IMR-90 (cell line): ENCODE data around the gene ZSCAN10. TPM values are rescaled to one million over a fixed set of nuclear protein-coding genes. Genes with fewer than 3 reads are reported as not detected.
A peak's percentile ranks its signal among the peaks of the same experiment; 100 is the strongest.

Experiments
- ATAC-seq: fragments of 200-7000 bp; cut with Tn5 transposase; 2 replicates; pipeline ENCODE4 v1.9.1; 2020; ENCODE audit warnings: low read depth, mild to moderate bottlenecking, moderate library complexity
- BruUV-seq: library from RNA; stranded (reverse); fragments of 400-500 nt; replicated peaks from 2 replicates; lab custom pipeline; 2021; lab: Mats Ljungman, UMichigan
- CTCF ChIA-PET: fragments of 300-600 bp; formaldehyde crosslinking; extraction: SDS; loops from one replicate; lab custom pipeline; 2021; ENCODE audit warnings: antibody characterized with exemption; lab: Yijun Ruan, JAX
- POLR2A ChIA-PET: fragments of 300-600 bp; sonication (Branson Sonifier 250); formaldehyde crosslinking; loops from one replicate; lab custom pipeline; 2022; ENCODE audit warnings: antibody characterized with exemption; ENCODE audit not compliant: unreplicated experiment; lab: Charles Lee
- DNase-seq: peaks from one replicate; pipeline ENCODE4 v3.0.0; 2013
- H2AFZ ChIP-seq: replicated peaks from 2 replicates; pipeline ENCODE3; 2013; ENCODE audit warnings: low read length, mild to moderate bottlenecking; ENCODE audit not compliant: poor library complexity
- H2AK5ac ChIP-seq: 2 replicates; pipeline ENCODE4 v1.6.1; 2013; ENCODE audit warnings: low read depth, low read length, inconsistent platforms
- H2AK9ac ChIP-seq: replicated peaks from 2 replicates; pipeline ENCODE3; 2013; ENCODE audit warnings: mild to moderate bottlenecking, low read depth, low read length, moderate library complexity; ENCODE audit not compliant: poor library complexity
- H2BK120ac ChIP-seq: 2 replicates; pipeline ENCODE4 v1.6.1; 2013; ENCODE audit warnings: low read depth, low read length, inconsistent platforms
- H2BK15ac ChIP-seq: 3 replicates; pipeline ENCODE4 v1.6.1; 2013; ENCODE audit warnings: low read depth, low read length, inconsistent platforms
- H2BK20ac ChIP-seq: 2 replicates; pipeline ENCODE4 v1.6.1; 2013; ENCODE audit warnings: low read depth, mild to moderate bottlenecking, inconsistent platforms, low read length, moderate library complexity
- H2BK5ac ChIP-seq: 2 replicates; pipeline ENCODE4 v1.6.1; 2013; ENCODE audit warnings: mild to moderate bottlenecking, low read depth, low read length, inconsistent platforms; ENCODE audit not compliant: poor library complexity, severe bottlenecking
- H3K14ac ChIP-seq: replicated peaks from 2 replicates; pipeline ENCODE4 v1.6.1; 2013; ENCODE audit warnings: low read depth, low read length, inconsistent platforms
- H3K18ac ChIP-seq: 2 replicates; pipeline ENCODE4 v1.6.1; 2013; ENCODE audit warnings: low read depth, low read length, control low read depth
- H3K23ac ChIP-seq: 2 replicates; pipeline ENCODE4 v1.6.1; 2013; ENCODE audit warnings: low read depth, low read length, inconsistent platforms
- H3K27ac ChIP-seq: 2 replicates; pipeline ENCODE4 v1.5.1; 2013; ENCODE audit warnings: mild to moderate bottlenecking, control low read depth, low read length; ENCODE audit not compliant: insufficient read depth
- H3K27me3 ChIP-seq: 2 replicates; pipeline ENCODE4 v1.6.1; 2013; ENCODE audit warnings: low read length; ENCODE audit not compliant: control insufficient read depth, insufficient read depth
- H3K36me3 ChIP-seq: 2 replicates; pipeline ENCODE4 v1.6.1; 2013; ENCODE audit warnings: low read length, mixed read lengths; ENCODE audit not compliant: control insufficient read depth, insufficient read depth
- H3K4ac ChIP-seq: 2 replicates; pipeline ENCODE4 v1.6.1; 2013; ENCODE audit warnings: low read depth, low read length, inconsistent platforms
- H3K4me1 ChIP-seq: 2 replicates; pipeline ENCODE4 v1.6.1; 2013; ENCODE audit warnings: low read length, mixed read lengths; ENCODE audit not compliant: control insufficient read depth, insufficient read depth
- H3K4me2 ChIP-seq: 2 replicates; pipeline ENCODE4 v1.6.1; 2013; ENCODE audit warnings: low read depth, mild to moderate bottlenecking, control low read depth, low read length, moderate library complexity
- H3K4me3 ChIP-seq: 2 replicates; pipeline ENCODE4 v1.5.1; 2013; ENCODE audit warnings: low read depth, mild to moderate bottlenecking, control low read depth, low read length, moderate library complexity; ENCODE audit not compliant: insufficient read depth
- H3K56ac ChIP-seq: 2 replicates; pipeline ENCODE4 v1.6.1; 2013; ENCODE audit warnings: low read length, inconsistent platforms; ENCODE audit not compliant: insufficient read depth; ENCODE audit errors: extremely low read depth
- H3K79me1 ChIP-seq, 2 experiments: 2 replicates each; pipeline ENCODE4 v1.6.1; 2013; ENCODE audit warnings: low read length in 2 of 2, inconsistent platforms in 1 of 2, low read depth in 1 of 2
- H3K9ac ChIP-seq: 2 replicates; pipeline ENCODE4 v1.6.1; 2013; ENCODE audit warnings: low read depth, low read length, control low read depth
- H3K9me1 ChIP-seq: 2 replicates; pipeline ENCODE4 v1.6.1; 2013; ENCODE audit warnings: low read length, inconsistent platforms; ENCODE audit not compliant: insufficient read depth
- H3K9me3 ChIP-seq: 2 replicates; pipeline ENCODE4 v1.6.1; 2013; ENCODE audit warnings: low read length; ENCODE audit not compliant: control insufficient read depth, insufficient read depth
- H4K20me1 ChIP-seq: 2 replicates; pipeline ENCODE4 v1.6.1; 2013; ENCODE audit warnings: low read length, inconsistent platforms; ENCODE audit not compliant: insufficient read depth
- H4K5ac ChIP-seq: 2 replicates; pipeline ENCODE4 v1.6.1; 2013; ENCODE audit warnings: mild to moderate bottlenecking, low read depth, low read length, control low read depth
- H4K8ac ChIP-seq, 2 experiments: 2 replicates each; pipeline ENCODE4 v1.6.1; 2013; ENCODE audit warnings: low read depth in 2 of 2, low read length in 2 of 2, control low read depth in 1 of 2, inconsistent platforms in 1 of 2
- H4K91ac ChIP-seq: 2 replicates; pipeline ENCODE4 v1.6.1; 2013; ENCODE audit warnings: low read depth, low read length, inconsistent platforms; ENCODE audit not compliant: insufficient read depth
- CEBPB ChIP-seq: IDR thresholded peaks from 2 replicates; pipeline ENCODE4 v1.6.1; 2012; ENCODE audit warnings: low read depth, low read length, improper control_type of control experiment
- CHD1 ChIP-seq: IDR thresholded peaks from 2 replicates; pipeline ENCODE4 v1.6.1; 2012; ENCODE audit warnings: low read depth, low read length, improper control_type of control experiment
- MAFK ChIP-seq: IDR thresholded peaks from 2 replicates; pipeline ENCODE4 v1.6.1; 2012; ENCODE audit warnings: low read depth, low read length, improper control_type of control experiment
- MAZ ChIP-seq: IDR thresholded peaks from 2 replicates; pipeline ENCODE4 v1.6.1; 2012; ENCODE audit warnings: low read depth, mild to moderate bottlenecking, low read length, improper control_type of control experiment, moderate library complexity, borderline replicate concordance
- MXI1 ChIP-seq: IDR thresholded peaks from 2 replicates; pipeline ENCODE4 v1.6.1; 2012; ENCODE audit warnings: low read depth, mild to moderate bottlenecking, low read length, moderate library complexity, borderline replicate concordance
- POLR2A ChIP-seq: IDR thresholded peaks from 2 replicates; pipeline ENCODE4 v1.6.1; 2012; ENCODE audit warnings: mild to moderate bottlenecking, low read depth, low read length
- RAD21 ChIP-seq: IDR thresholded peaks from 2 replicates; pipeline ENCODE4 v1.6.1; 2012; ENCODE audit warnings: low read length, improper control_type of control experiment
- SMC3 ChIP-seq: fragments of 150-350 bp; IDR thresholded peaks from 2 replicates; pipeline ENCODE4 v1.6.1; 2016; ENCODE audit warnings: low read depth, mild to moderate bottlenecking, antibody characterized with exemption, low read length, moderate library complexity
- WGBS, 2 experiments: methylation state at CpG; one replicate each; pipeline versions ENCODE4 v1.1.5 to v1.1.7; 2013; ENCODE audit warnings: missing lambda C conversion rate in 2 of 2; ENCODE audit not compliant: insufficient read length in 1 of 2; ENCODE audit errors: extremely low coverage in 2 of 2; 5-methylcytosine and 5-hydroxymethylcytosine counted together
- dilution Hi-C: fragments of 300-500 bp; cut with HindIII; formaldehyde crosslinking; loops from one replicate; pipeline ENCODE4 v1.14.3; 2018; ENCODE audit warnings: low sequenced_read_pairs; ENCODE audit not compliant: unreplicated experiment
- in situ Hi-C: fragments of 300-500 bp; cut with MboI; formaldehyde crosslinking; loops from 3 replicates; pipeline ENCODE4 v1.14.3; 2019; ENCODE audit warnings: low sequenced_read_pairs, inconsistent platforms, mixed read lengths
- intact Hi-C: fragments of 100-400 bp; cut with micrococcal nuclease; formaldehyde crosslinking; loops from 2 replicates; pipeline ENCODE4 v1.10.0; 2022
- polyA plus RNA-seq, 3 experiments: library from polyadenylated mRNA; depleted of rRNA; stranded (reverse); fragments of >200 nt; gene quantifications; 2 replicates each; pipeline ENCODE4 v1.2.3, GENCODE V29; 2012; ENCODE audit warnings: low replicate concordance in 1 of 3
- total RNA-seq: library from RNA; depleted of rRNA; stranded (reverse); fragments of >200 nt; gene quantifications from 2 replicates; pipeline ENCODE4 v1.2.3, GENCODE V29; 2012
- TF ChIP-seq, protein P1 (sequence below): conservative IDR thresholded peaks from 2 replicates; pipeline ENCODE4 v1.5.1; 2012; ENCODE audit warnings: mild to moderate bottlenecking, low read depth, low read length, improper control_type of control experiment

ZSCAN10 gene
- total and polyA plus RNA-seq, 2 of the 4 experiments (the other 2 are of a cell fraction): not detected

DNA sequence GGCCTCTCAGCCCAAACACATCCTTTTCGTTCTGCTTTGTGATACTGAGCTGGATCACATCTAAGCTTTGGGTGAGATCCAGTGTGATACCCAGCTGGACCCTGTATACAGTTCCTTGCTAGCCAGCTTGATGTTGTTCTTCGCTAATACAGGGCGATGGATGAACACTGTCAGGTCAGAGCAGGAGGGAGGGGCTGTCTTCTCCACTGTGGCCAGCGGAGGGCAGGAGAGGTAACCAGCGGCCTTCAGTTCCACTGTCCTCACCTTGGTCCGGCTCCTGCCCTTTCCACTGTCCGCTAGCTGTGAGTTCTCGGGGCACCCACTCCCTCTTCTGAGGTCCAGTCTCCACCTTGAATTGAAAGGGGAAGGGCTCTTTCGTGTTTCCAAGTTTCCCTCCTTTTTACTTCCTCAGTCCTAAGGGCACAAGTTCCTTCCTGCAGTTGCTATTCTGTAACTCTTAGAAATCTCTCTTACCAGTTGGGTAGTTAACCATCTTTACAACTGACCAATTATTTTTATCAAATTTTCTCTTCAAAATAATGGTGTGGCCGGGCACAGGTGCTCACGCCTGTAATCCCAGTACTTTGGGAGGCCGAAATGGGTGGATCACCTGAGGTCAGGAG lies 32.8 kb upstream of the ZSCAN10 start:
- H2AFZ ChIP-seq: no peak overlapping the region
- no peak overlapping the region for H3K27ac ChIP-seq
- 77% methylated on average over 6 of the region's 12 CpGs; no CpG with 5 or more reads in 1 of the 2 experiments for WGBS, 2 experiments
- no peak overlapping the region for H3K23ac ChIP-seq
- H3K79me1 ChIP-seq: peaks cover 12 to 51% of the 10 kb centered on the region in 2 experiments
- H3K18ac ChIP-seq: no peak overlapping the region
- in situ Hi-C loops (no loop called here), intact Hi-C loops (no loop called here), dilution Hi-C loops (no loop called here)
- H3K4ac ChIP-seq: no peak overlapping the region
- H2BK5ac ChIP-seq: no peak overlapping the region
- H3K4me2 ChIP-seq: no peak overlapping the region
- H2BK120ac ChIP-seq: no peak overlapping the region
- H3K4me3 ChIP-seq: no peak overlapping the region
- no TSS peak for BruUV-seq
- ATAC-seq (no peak), DNase-seq (peak; percentile 35)
- ChIA-PET CTCF (interaction anchor here (0.9 kb wide), 2 partner anchors 18 to 100 kb away, joined by 4 read pairs; no protein-coding TSS in a partner anchor), POLR2A (no interaction called here)
- no peak overlapping the region for H2BK15ac ChIP-seq
- H4K8ac ChIP-seq: no peak overlapping the region
- no peak overlapping the region for H2BK20ac ChIP-seq
- peaks cover 7% of the 10 kb centered on the region for H3K4me1 ChIP-seq
- H3K14ac ChIP-seq: no peak overlapping the region
- H3K56ac ChIP-seq: no peak overlapping the region
- no peak overlapping the region for H4K5ac ChIP-seq
- no peaks in the 10 kb centered on the region; the same call in 1 of the 2 replicates for H4K20me1 ChIP-seq
- no peaks in the 10 kb centered on the region for H3K27me3 ChIP-seq
- no peaks in the 10 kb centered on the region for H3K9me3 ChIP-seq
- peaks cover 11% of the 10 kb centered on the region for H3K36me3 ChIP-seq
- no peaks in the 10 kb centered on the region for H3K9me1 ChIP-seq
- no peak overlapping the region for H2AK5ac ChIP-seq
- TF ChIP-seq SMC3 (peak; percentile 44; the same call in 1 of the 2 replicates), MAFK (no peak), MAZ (peak; percentile 22; the same call in 1 of the 2 replicates), POLR2A (no peak), CEBPB (no peak), RAD21 (peak; percentile 49), CHD1 (no peak), MXI1 (no peak)
- TF ChIP-seq, protein P1, sequence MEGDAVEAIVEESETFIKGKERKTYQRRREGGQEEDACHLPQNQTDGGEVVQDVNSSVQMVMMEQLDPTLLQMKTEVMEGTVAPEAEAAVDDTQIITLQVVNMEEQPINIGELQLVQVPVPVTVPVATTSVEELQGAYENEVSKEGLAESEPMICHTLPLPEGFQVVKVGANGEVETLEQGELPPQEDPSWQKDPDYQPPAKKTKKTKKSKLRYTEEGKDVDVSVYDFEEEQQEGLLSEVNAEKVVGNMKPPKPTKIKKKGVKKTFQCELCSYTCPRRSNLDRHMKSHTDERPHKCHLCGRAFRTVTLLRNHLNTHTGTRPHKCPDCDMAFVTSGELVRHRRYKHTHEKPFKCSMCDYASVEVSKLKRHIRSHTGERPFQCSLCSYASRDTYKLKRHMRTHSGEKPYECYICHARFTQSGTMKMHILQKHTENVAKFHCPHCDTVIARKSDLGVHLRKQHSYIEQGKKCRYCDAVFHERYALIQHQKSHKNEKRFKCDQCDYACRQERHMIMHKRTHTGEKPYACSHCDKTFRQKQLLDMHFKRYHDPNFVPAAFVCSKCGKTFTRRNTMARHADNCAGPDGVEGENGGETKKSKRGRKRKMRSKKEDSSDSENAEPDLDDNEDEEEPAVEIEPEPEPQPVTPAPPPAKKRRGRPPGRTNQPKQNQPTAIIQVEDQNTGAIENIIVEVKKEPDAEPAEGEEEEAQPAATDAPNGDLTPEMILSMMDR: peak; percentile 52
- no peak overlapping the region for H4K91ac ChIP-seq
- H2AK9ac ChIP-seq: no peak overlapping the region
- H3K9ac ChIP-seq: no peak overlapping the region
